BE2C (cell line): Measurements from ENCODE around the gene MAD2L2.

Experiments used
- DNase-seq: peaks from one replicate; pipeline ENCODE4 v3.0.0-alpha.2; 2020
- H3K27me3 ChIP-seq: fragments of 250-450 bp; sonication (Bioruptor Pico); 2 replicates; pipeline ENCODE4 v1.5.1; 2020; ENCODE audit warnings: mild to moderate bottlenecking
- H3K36me3 ChIP-seq: fragments of 250-450 bp; sonication (Bioruptor Pico); 2 replicates; pipeline ENCODE4 v1.5.1; 2020; ENCODE audit warnings: mild to moderate bottlenecking
- H3K4me1 ChIP-seq: fragments of 250-450 bp; sonication (Bioruptor Pico); 2 replicates; pipeline ENCODE4 v1.5.1; 2020
- H3K4me3 ChIP-seq: 2 replicates; pipeline ENCODE4 v1.5.1; 2011; ENCODE audit warnings: low read depth, low read length
- H3K9me3 ChIP-seq: fragments of 250-450 bp; sonication (Bioruptor Pico); 2 replicates; pipeline ENCODE4 v1.5.1; 2020
- TF ChIP-seq, protein P1 (sequence below): IDR thresholded peaks from 2 replicates; pipeline ENCODE4 v1.5.1; 2012; ENCODE audit warnings: mild to moderate bottlenecking, low read depth, low read length

MAD2L2 gene

DNA sequence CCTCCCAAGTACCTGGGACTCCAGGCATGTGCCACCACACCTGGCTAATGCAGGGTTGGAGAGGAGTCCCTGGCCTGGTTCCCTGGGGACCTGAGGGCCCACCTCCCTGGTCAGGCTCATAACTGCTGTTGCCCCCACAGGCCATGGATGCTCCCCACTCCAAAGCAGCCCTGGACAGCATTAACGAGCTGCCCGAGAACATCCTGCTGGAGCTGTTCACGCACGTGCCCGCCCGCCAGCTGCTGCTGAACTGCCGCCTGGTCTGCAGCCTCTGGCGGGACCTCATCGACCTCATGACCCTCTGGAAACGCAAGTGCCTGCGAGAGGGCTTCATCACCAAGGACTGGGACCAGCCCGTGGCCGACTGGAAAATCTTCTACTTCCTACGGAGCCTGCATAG is 12.4 kb downstream of the MAD2L2 start:
- Histone ChIP-seq H3K4me3 (no peak overlapping the region), H3K9me3 (no peaks in the 10 kb centered on the region), H3K4me1 (no peaks in the 10 kb centered on the region), H3K27me3 (no peaks in the 10 kb centered on the region), H3K36me3 (no peaks in the 10 kb centered on the region)
- TF ChIP-seq, protein P1, sequence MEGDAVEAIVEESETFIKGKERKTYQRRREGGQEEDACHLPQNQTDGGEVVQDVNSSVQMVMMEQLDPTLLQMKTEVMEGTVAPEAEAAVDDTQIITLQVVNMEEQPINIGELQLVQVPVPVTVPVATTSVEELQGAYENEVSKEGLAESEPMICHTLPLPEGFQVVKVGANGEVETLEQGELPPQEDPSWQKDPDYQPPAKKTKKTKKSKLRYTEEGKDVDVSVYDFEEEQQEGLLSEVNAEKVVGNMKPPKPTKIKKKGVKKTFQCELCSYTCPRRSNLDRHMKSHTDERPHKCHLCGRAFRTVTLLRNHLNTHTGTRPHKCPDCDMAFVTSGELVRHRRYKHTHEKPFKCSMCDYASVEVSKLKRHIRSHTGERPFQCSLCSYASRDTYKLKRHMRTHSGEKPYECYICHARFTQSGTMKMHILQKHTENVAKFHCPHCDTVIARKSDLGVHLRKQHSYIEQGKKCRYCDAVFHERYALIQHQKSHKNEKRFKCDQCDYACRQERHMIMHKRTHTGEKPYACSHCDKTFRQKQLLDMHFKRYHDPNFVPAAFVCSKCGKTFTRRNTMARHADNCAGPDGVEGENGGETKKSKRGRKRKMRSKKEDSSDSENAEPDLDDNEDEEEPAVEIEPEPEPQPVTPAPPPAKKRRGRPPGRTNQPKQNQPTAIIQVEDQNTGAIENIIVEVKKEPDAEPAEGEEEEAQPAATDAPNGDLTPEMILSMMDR, result no peak
- no peak for DNase-seq

GRCh38 chr1:11664336-11665065 is 16.4 kb downstream of the MAD2L2 start:
- H3K4me3 ChIP-seq, result no peak overlapping the region
- no peaks in the 10 kb centered on the region for H3K9me3 ChIP-seq
- TF ChIP-seq, protein P1, result no peak
- H3K27me3 ChIP-seq, result no peaks in the 10 kb centered on the region
- no peaks in the 10 kb centered on the region for H3K4me1 ChIP-seq
- H3K36me3 ChIP-seq, result no peaks in the 10 kb centered on the region
- no peak for DNase-seq

- no peaks in the 10 kb centered on the region for H3K27me3 ChIP-seq
- H3K36me3 ChIP-seq, result no peaks in the 10 kb centered on the region
- H3K4me3 ChIP-seq, result no peak overlapping the region
- H3K4me1 ChIP-seq, result no peaks in the 10 kb centered on the region
- TF ChIP-seq, protein P1, result no peak
- no peak for DNase-seq
- H3K9me3 ChIP-seq, result no peaks in the 10 kb centered on the region
These were observed 19.8 kb downstream of the MAD2L2 start for GRCh38 chr1:11661103-11661502.

- Histone ChIP-seq H3K36me3 (no peaks in the 10 kb centered on the region), H3K27me3 (no peaks in the 10 kb centered on the region), H3K4me3 (no peak overlapping the region), H3K9me3 (no peaks in the 10 kb centered on the region), H3K4me1 (no peaks in the 10 kb centered on the region)
- DNase-seq, result no peak
- TF ChIP-seq, protein P1, result no peak
These were observed 21.2 kb downstream of the MAD2L2 start for GRCh38 chr1:11659748-11660147.

DNA sequence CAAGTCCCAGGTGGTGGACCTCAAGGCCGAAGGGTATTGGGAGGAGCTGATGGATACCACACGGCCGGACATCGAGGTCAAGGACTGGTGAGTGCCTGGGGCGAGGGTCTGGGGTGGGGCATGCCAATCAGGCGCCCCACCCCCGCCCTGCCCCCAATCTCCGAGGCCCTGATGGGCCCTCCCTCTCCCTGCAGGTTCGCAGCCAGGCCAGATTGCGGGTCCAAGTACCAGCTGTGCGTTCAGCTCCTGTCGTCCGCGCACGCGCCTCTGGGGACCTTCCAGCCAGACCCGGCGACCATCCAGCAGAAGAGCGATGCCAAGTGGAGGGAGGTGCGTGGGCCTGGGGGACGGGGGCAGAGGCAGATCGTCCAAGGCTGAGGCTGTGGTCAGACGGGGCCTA is 22.4 kb downstream of the MAD2L2 start:
- Histone ChIP-seq H3K4me1 (no peaks in the 10 kb centered on the region), H3K4me3 (no peak overlapping the region), H3K36me3 (no peaks in the 10 kb centered on the region), H3K9me3 (no peaks in the 10 kb centered on the region), H3K27me3 (no peaks in the 10 kb centered on the region)
- TF ChIP-seq, protein P1, result no peak
- DNase-seq, result no peak

- Histone ChIP-seq H3K4me3 (no peak overlapping the region), H3K27me3 (no peaks in the 10 kb centered on the region), H3K9me3 (no peaks in the 10 kb centered on the region), H3K36me3 (no peaks in the 10 kb centered on the region), H3K4me1 (no peaks in the 10 kb centered on the region)
- DNase-seq, result no peak
- TF ChIP-seq, protein P1, result no peak
These were observed 23.3 kb downstream of the MAD2L2 start for GRCh38 chr1:11657654-11658053.
